Sigmoid colon (tissue), 4 donors: ENCODE results near the gene RIMS1.

Experiments
- POLR2A ChIP-seq, 2 donors: fragments of 450-650 bp; IDR thresholded peaks; one replicate each; pipeline ENCODE4 v1.6.1; 2016; ENCODE audit warnings: antibody characterized with exemption in 2 of 2, mild to moderate bottlenecking in 2 of 2, moderate library complexity in 2 of 2
- POLR2AphosphoS5 ChIP-seq, 4 donors: sonication (generic); formaldehyde crosslinking; IDR thresholded peaks; one replicate each; pipeline ENCODE4 v1.6.1; 2017; ENCODE audit warnings: antibody characterized with exemption in 4 of 4

- no peak for TF ChIP-seq POLR2A (IDR thresholded peaks at IDR 0.05)
- no peak for TF ChIP-seq POLR2AphosphoS5 (IDR thresholded peaks at IDR 0.05)
Measured at GRCh38 chr6:72419966-72420365, 533.6 kb downstream of the RIMS1 start.
